GM18520 (cell line): ENCODE measurements around the gene KCTD12.

Experiments
- ATAC-seq: cut with Tn5 transposase; IDR thresholded peaks from one replicate; pipeline ENCODE4 v1.9.1; 2021; ENCODE audit not compliant: unreplicated experiment

The KCTD12 gene

DNA sequence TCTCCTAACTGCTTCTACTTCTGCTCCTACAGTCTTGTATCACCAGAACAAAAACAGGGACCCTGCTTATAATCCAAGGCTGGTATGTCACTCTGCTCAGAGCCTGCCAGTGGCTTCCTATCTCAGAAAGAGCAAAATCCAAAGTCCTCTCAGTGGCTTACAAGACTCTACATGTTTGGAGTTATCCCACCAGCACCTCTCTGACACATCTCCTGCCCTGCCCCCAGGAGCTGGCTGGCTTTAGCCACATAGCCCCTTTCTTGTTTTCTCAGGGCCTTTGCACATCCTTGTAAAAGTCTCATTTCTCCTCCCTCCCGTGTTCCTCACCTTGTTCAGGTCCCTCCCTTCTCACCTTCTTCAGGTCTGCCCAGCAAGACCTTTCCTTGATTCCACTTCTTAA lies 2.2 kb upstream of the KCTD12 start:
- ATAC-seq, result no peak

- ATAC-seq, result no peak
Measured at GRCh38 chr13:76887076-76887563, 915 bp upstream of the KCTD12 start.

GRCh38 chr13:76886005-76886291 lies 257 bp downstream of the KCTD12 start:
- ATAC-seq, result no peak

DNA sequence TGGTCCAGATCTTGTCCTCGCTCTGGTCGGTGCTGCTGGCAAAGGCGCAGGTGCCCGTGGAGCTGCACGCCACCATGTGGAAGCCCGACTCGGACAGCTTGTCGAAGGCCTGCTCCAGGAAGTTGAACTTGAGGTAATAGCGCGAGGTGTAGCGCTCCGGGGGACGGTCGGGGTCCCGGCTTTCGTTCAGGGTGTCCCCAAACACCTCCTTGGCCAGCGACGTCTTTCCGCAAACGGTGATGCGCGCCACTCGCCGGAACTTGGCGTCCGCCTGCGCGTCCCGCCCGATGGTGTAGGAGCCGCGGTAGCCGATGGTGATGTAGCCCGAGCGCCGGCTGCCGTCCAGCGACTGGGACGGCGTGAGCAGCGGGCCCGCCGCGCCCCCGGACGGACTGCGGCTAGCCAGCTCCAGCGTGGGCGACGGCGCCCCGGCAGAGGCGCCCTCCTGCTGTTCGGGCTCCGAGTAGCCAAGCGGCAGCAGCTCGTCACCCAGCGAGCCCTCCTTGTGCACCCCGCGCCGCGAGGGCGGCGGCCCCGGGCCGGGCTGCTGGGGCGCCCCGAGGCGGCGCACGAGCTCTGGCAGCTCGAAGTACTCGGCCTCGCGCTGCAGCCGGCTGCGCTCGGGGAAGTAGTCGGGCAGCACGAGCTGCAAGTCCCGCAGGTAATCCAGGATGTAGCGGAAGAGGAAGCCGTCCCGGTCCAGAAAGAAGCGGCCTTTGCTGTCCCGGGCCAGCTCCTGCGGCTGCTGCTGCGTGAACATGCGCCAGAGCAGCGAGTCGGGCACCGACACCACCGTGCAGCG lies 801 bp downstream of the KCTD12 start:
- peak; percentile 32 for ATAC-seq

DNA sequence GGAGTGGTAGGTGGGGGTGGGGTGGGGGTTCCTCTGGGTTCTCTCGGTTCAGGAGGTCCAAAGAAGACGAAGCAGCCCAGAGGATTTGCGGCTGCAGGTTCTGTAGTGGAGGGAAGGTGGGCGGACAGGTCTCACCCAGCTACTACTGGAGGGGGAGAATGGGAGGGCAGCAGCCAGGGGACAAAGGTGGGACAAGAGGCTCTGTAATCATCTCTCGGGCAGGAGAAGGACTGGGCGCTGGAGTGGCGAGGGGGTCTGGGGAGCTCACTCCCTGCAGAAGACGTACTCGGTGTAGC lies 1.4 kb downstream of the KCTD12 start:
- ATAC-seq, result no peak

DNA sequence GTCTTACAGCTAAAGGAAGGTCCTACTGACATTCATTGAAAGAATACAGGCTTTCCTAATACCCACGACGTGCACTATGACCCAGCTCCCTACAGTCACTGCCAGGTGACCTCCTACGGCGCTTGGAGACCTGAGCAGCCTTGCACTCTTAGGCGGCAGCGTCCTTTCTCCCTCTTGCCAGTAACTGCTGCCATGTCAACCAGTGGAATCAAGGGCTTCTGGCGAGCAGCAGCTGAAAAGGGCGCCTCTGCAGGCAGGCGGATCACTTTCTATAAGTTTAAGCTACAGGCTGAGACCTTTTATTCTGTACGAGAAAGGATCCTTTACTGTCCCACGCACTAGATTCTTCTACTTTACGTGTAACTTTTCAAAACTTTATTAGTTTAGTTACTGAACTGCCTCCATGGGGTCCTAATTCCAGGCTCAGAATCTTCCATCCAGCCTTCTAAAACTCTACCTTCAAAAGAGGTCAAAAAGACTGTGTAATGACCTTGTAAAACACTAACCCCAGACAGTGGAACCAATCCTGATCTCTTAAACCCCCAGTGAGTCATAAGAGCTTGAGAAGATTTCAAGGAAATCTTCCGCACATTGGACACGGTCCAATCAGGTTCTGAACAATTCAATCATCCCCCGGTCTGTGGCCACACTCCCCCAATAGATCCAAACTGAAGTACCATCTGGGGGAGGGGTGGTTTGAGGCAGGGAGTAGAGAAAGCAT lies 1.9 kb downstream of the KCTD12 start:
- ATAC-seq, result no peak

DNA sequence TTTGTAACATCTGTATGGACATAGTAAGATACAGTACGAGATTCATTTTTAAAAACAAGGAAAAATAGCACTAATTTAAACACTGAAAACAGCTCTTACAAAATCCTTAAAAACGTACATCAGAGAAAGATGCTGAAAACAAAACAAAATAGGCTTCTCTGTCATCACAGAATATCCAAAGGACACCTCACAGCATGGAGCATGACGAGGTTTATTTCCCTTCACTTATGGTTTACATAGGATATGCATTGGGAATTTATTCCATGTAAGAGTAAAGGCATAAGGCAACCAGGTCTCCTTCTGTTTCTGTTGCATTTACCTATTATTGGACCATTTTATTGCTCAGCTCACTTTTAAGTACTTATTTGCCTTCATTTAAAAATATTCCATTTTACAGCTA lies 3.0 kb downstream of the KCTD12 start:
- ATAC-seq, result no peak

DNA sequence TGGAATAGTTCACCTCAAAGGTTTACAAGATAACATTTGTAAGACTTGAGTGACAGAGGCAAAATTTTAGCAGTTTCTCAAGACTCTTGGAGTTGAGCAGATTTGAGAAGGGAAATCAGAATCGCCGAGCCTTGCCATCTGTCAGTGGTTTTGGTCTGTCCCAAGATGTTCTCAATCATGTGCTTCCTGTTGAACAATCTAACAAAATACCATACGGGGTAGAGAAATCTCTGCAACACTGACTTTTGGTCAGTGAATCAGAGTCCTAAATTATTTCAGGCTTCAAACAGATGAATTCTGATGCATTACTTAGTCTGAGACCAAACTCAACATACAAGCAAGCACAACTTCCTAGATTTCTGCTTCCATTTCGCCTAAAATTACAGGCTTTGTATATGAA lies 3.8 kb downstream of the KCTD12 start:
- ATAC-seq, result no peak

DNA sequence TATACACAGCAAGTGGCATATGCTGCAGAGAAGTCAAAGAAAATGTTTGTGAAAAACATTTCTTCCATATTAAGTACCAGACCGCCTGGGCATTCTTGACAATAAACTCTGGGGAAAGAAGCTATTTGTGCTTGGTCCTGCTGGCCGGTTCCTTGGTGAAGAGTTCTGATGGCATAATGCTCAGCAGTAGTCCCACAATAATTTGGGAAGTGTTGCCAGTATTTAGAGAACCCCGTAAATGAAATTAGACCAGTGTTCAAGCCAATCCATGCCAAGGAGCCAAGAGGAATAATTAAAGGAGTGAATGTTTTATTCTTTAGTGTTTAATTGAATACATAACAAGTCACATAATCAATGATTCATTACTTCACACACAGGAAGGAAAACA lies 6.3 kb downstream of the KCTD12 start:
- ATAC-seq, result no peak

DNA sequence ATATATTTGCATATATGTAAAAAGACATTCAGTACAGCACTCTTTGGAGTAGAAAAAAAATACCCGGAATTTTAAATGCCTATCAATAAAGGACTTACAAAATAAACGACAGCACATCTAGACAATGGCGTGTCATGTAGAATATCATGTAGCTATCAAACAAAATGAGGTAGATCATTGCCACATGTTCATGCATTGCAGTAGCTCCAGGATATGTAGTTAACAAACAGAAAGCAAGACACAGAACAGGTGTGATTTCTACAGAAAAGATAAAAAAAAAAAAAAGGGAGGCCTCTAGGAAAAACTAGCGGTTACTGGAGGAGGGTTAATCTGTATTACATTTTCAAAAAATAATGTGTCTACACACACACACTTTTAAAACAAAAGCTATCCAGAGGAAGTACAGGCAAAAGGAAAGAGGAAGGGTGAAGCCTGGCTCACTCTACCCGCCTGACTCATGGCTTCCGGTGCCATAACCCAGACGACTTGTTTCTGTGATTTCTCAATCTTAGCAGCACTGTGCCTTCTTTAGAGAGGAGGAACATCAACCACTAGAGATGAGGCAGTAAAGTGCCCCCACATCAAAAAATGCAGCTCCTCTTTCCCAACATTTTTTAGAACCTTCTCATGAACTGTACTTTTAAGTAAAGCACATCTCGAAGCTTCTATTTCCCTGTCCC lies 6.9 kb downstream of the KCTD12 start:
- ATAC-seq, result peak; percentile 93

DNA sequence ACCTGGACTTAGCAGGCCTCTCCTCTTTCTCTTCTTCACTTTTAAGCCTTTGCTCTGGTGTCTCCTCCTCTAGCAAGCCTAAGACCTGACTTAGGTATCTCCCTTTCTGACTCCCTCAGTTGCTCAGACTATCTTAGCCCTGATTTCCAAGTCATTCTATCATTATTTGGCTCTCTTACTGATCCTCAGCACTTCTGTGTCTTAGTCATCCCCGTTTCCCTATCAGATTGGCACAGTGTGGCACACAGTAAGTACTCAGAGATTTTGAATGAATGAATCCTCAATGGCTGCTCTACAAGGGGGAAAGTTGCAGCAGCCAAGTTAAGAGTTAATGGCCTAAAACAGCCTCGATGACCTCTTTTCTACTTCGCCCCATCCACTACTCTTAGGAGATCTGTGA lies 8.2 kb downstream of the KCTD12 start:
- ATAC-seq, result no peak

DNA sequence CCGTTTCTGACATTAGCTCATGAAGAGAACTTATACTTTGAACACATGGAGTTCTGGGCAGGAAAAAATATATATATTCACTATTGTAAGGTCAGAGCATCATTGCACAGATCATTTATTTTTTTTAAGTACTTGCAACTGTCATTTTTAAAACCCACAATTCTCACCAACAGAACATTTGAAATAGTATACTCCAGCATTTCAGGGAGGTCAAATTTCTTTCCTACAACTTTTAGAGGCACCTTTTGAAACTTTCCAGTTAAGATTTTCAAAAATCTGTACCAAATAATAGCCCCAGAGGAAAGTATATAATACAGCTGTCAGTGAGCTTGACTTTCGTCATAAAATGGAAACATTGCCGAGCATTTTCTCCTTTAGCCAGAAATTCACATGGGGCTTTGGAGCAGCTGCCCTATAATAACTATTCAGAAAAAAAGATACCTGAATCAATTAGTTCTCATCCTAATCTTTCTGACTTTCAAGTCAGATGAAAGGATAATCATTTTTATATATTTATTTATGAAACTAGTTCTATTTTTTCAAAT lies 10.9 kb downstream of the KCTD12 start:
- ATAC-seq, result no peak

GRCh38 chr13:76874479-76874878 lies 11.7 kb downstream of the KCTD12 start:
- peak; percentile 54 for ATAC-seq

DNA sequence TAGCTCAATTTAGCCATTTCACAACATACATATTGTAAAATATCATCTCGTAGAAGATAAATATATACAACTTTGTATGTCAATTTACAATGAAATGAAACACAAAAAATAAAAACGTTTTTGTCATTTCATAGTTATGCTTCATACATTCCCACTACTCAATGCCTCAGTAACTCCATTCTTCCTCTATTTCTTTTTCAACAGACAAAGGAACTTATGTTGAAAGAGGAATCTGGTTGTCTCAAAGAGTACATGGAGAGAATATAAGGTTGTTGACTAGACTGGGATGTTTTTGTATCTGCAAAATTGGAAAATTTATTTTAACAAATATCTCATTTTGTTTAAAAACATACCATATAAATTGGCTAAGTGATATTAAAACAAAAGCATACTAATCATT lies 12.8 kb downstream of the KCTD12 start:
- ATAC-seq, result no peak

GRCh38 chr13:76872675-76873074 lies 13.5 kb downstream of the KCTD12 start:
- no peak for ATAC-seq

DNA sequence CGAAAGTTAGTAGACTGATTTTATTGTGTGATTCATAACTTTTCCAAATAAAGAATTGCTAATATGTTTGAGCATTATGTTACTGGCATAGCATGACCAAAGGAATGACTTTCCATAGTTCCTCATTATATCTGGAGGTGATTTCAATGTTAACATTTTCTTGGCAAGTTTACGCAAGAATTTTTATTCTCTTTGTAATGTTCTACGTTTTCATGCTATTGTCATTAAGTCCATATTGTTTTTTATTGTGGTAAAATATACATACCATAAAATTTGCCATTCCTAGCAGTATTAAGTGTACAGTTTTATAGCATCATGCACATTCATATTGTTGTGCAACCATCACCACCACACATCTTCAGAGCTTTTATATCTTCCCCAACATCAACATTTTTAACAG lies 14.8 kb downstream of the KCTD12 start:
- no peak for ATAC-seq

DNA sequence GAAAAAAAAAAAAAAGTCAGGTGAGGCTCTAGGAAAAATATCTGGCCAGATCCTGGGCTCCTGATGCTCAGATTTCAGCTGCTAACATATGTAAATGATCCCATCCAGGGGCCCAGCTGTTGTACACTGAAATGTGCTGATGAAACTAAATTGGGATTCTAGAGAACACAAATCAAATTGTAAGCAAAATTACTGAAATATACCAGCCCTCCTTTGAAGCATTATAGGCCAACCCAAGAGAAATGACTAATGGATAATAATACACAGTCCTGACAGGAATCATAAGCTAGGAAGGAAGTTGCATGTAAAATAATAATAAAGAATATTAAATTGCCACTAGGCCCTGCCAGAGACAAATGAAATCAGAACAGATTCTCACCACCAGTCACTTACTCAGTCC lies 17.8 kb downstream of the KCTD12 start:
- ATAC-seq, result no peak

GRCh38 chr13:76865996-76866503 lies 20.2 kb downstream of the KCTD12 start:
- ATAC-seq, result no peak

DNA sequence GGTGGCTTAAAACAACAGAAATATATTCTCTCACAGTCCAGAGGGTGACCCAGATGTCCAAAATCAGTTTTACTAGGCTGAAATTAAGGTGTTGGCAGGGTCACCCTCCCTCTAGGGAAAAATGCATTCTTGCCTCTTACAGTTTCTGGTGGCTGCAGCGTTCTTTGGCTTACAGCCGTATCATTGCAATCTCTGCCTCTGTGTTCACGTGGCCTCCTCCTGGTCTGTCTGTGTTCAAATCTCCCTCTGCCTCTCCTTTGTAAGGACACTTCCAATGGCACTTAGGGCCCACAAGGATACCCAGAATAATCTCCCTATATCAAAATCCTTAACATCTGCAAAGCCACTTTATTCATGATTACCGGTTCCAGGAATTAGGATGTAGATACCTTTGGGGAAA lies 21.1 kb downstream of the KCTD12 start:
- ATAC-seq, result no peak

DNA sequence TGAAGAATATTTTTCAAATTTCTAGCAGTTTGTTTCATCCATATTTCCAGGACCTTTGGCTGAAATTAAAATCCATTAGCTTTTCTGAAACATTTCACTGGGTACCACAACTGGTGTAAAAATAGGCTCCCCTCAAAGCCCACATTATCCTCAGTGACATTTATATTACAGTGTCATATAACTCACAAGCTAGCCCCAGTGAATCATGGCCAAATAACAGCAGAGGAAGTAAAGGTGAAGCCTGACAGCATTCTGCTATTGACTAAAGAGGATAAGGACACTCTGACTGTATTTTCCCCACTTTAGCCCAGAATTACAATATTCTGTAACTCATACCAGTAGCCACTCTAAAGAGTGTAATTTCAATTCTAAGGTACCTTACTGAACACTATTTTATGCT lies 21.9 kb downstream of the KCTD12 start:
- no peak for ATAC-seq

- peak; percentile 53 for ATAC-seq
Measured at GRCh38 chr13:76863022-76863421, 23.2 kb downstream of the KCTD12 start.

DNA sequence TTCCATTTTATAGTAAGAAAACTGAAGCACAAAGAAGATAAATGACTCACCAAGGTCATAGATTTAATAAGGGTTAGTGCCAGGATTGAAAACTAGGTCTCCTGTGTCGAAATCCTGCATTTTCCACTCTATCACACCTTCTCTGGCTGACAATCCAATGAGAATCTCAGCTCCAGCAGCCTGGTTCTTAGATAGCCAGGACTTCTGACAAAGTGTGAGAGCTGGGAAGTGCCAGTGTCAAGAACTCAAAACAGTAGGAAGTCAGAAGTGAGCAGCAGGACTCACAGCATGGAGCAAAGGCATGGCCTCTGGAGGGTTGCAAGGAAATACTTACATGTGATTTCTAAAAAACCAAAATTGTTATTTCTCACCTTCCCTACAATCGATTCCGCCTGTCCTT lies 24.3 kb downstream of the KCTD12 start:
- no peak for ATAC-seq
